AG04449 (cell line): ENCODE data around the gene SDK2.

Source experiments
- CTCF ChIA-PET: fragments of 350-600 bp; formaldehyde crosslinking; extraction: SDS; loops from one replicate; lab custom pipeline; 2021; ENCODE audit warnings: antibody characterized with exemption; lab: Yijun Ruan, JAX
- POLR2A ChIA-PET: fragments of 400-600, 350-600 bp; formaldehyde crosslinking; extraction: SDS; loops from one replicate; lab custom pipeline; 2020; ENCODE audit warnings: antibody characterized with exemption, inconsistent platforms; lab: Yijun Ruan, JAX
- DNase-seq: peaks from one replicate; pipeline ENCODE4 v3.0.0-alpha.2; 2010; ENCODE audit warnings: low read depth, low spot score
- H3K4me3 ChIP-seq: 2 replicates; pipeline ENCODE4 v1.5.1; 2011; ENCODE audit warnings: low read depth, mild to moderate bottlenecking, control low read depth, low read length
- CTCF ChIP-seq: IDR thresholded peaks from one replicate; pipeline ENCODE4 v1.5.1; 2011; ENCODE audit warnings: mild to moderate bottlenecking, moderate library complexity, low read length, control low read depth, inconsistent platforms; ENCODE audit not compliant: insufficient read depth; ENCODE audit errors: missing control alignments

The SDK2 gene

GRCh38 chr17:73639932-73640331 is 4.3 kb downstream of the SDK2 start:
- ChIA-PET CTCF (no interaction called here), POLR2A (no interaction called here)
- DNase-seq: no peak
- no peak overlapping the region for H3K4me3 ChIP-seq
- no peak for TF ChIP-seq CTCF

GRCh38 chr17:73639322-73639721 is 4.9 kb downstream of the SDK2 start:
- no peak for TF ChIP-seq CTCF
- ChIA-PET POLR2A (no interaction called here), CTCF (no interaction called here)
- no peak for DNase-seq
- H3K4me3 ChIP-seq: no peak overlapping the region

- no peak overlapping the region for H3K4me3 ChIP-seq
- no peak for DNase-seq
- CTCF ChIA-PET: no interaction called here
- POLR2A ChIA-PET: no interaction called here
- no peak for TF ChIP-seq CTCF
These were observed 5.7 kb downstream of the SDK2 start for GRCh38 chr17:73638556-73638955.

GRCh38 chr17:73637866-73638265 is 6.4 kb downstream of the SDK2 start:
- TF ChIP-seq CTCF: no peak
- DNase-seq: no peak
- ChIA-PET CTCF (no interaction called here), POLR2A (no interaction called here)
- H3K4me3 ChIP-seq: no peak overlapping the region

- no peak for TF ChIP-seq CTCF
- no peak overlapping the region for H3K4me3 ChIP-seq
- DNase-seq: no peak
- CTCF ChIA-PET: no interaction called here
- POLR2A ChIA-PET: no interaction called here
These were observed 9.0 kb downstream of the SDK2 start for GRCh38 chr17:73635101-73635817.

GRCh38 chr17:73634629-73635028 is 9.6 kb downstream of the SDK2 start:
- POLR2A ChIA-PET: no interaction called here

More at GRCh38 chr17:73634629-73635028, 9.6 kb downstream of the SDK2 start:
- TF ChIP-seq CTCF: no peak
- no peak for DNase-seq
- H3K4me3 ChIP-seq: no peak overlapping the region
- CTCF ChIA-PET: no interaction called here
